HG03139 (cell line): ENCODE results near the gene TIMP1.

Experiments used
- ATAC-seq: cut with Tn5 transposase; IDR thresholded peaks from one replicate; pipeline ENCODE4 v1.9.1; 2021; ENCODE audit not compliant: unreplicated experiment

The TIMP1 gene

DNA sequence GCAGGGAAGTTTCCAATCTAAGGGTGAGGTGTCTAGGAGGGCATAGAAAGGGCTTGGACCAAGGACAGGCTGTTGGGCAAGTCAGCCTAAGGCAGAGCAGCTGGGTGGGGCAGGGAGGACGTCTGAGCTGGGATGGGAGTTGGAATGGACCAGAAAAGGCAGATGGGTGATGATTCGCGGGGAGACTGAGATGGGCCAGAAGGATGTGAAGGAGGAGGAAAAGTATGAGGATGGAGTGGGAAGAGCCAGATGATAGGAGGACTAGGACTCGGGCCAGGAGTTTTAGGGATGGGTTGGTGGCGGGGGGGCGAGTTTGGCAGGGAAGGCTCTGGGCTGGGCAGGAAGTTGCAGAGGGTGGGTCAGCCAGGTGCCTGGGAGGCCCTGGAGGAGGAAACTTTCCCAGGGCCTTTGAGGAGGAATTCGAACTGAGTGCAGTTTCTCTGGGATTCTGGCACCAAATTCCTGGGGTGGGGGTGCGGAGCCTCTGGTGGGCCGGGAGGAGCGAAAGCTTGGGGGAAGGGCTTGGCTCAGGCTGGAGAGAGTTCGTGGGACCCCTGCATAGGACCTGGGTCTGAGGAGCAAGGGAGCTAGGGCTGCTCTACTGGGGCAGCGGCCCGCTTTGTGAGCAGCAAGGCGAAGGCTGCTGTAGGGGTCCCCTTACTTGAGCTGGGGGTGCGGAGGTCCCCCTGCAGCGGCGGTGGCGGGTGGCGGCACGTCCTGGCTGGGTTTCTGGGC is 8.7 kb upstream of the TIMP1 start:
- ATAC-seq: no peak

DNA sequence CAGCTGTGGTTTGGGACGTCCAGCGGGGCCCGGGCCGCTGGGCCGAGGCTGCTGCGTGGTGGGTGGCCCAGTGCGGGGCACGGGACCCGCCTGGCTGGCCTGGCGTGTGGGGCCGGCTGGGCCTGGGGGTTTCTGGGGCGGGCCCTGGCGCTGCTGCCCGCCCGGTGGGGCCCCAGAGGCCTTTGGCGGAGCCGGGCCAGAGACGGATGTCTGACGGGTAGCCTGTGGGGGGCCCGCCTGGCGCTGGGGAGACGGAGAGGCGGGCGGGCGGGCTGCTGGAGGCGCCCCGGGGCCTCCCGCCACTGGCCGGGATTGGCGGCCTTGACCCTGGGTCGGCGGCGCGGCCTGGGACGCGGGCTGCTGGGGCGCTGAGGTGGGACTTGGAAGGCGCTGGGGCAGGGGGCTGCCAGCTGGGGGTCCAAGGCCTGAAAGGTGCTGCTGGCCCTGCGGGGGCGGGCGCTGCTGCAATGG is 8.1 kb upstream of the TIMP1 start:
- no peak for ATAC-seq

DNA sequence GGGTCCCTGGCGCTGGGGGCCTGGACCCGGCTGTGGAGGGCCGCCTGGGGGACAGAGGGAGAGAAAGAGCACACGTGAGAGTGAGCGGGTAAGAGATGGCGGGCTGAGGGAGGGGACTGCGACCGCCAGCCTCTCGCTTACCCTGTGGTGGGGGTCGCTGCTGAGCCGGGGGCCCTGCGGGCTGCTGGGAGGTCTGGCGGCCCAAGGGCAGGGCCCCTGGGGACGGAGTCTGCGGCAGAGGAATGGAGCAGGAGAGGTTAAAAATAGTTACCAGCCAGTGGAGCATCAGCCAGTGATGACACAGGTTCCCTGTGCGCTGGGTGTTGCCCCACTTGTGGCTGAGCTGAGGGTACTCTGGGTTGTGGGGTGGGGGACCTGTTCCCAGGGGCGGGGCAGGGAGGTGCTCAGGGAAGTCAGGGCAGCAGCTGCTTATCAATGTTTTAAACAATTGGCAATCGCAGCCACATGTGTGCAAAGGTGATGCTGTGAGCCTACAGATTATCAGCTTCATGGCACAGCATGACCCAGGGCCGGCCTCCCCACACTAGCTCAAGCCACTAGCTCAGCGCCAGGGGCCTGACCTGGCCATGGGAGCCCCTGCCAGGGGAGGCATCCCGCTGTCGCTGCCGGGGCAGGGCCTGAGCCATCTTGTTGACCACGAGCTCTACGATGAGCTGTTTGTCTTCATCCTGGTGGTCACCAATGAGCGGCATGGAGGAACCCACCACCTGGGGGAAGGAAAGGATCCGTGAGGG is 7.5 kb upstream of the TIMP1 start:
- ATAC-seq: no peak

DNA sequence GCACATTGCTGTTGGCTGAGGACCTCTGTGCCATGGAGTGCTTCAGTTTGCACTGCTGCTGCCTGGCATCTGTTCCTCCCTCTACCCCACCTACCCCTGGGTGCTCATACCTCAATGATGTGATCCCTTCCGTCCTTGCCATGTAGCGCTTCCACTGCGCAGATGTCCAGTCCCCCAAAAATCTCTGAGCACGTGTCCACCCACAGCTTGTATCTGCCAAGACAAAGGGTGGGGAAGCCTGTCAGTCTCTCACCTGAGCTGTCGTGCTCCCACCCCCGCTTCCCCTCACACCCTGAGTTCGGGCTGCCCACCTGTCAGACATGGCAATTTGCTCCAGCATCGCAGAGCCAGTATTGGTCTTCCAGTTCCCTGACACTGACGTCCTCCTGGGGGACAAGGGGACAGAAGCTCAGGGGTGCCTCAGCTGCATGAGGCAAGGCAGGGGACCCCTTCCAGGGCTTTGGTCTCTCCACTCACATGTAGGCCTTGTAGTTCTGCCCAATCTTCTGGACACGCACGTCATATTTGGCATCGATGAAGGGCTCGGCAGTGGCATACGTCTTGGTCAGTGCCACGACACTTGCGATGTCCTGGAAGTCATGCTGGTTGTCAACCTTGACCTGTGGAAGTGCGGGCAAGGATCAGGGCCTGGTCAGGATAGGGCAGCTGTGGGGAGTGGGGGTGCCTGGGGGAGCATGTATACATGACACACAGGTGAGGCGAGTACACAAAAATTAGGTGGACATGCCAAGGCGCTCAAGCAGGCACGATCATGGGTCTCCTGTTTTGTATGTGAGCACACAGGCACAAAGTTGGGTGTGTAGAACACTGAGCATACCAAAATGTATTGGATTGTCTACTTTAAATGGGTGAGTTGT is 6.0 kb upstream of the TIMP1 start:
- ATAC-seq: no peak

DNA sequence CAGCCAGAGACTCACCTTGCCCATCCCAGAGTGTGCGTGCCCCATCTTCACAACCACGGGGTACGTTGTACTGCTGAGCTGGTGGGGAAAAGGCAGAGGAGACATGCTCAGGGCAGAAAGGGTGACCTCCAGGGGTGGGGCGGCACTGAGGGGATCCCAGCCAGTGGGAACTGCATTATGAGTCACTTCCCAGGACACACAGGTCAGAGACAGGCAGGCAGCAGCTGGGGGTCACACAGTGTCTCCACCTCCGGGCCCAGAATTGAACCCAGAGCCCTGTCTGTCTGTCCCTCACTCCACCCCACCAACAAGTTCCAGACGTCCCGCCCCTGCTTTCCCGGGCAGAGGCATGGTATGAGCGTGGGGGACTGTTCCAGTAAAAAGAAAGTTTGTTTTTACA is 4.8 kb upstream of the TIMP1 start:
- no peak for ATAC-seq

DNA sequence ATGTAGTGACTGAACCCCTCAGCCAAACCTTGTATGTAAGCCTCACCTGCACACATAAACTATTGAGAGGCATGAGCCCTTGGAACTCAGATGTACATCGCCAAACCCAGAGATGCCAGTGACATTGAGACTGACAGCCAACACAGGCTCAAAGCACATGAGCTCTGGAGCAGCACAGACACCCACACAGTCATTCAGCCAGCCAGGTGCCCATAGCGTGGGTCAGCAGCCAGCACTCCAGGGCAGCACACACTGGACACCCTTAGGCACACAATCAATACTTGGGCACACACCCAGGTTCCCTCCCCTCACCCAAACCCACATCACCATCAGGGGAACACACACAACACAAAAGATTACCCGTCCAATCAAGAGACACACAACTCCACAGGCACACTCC is 4.3 kb upstream of the TIMP1 start:
- no peak for ATAC-seq

DNA sequence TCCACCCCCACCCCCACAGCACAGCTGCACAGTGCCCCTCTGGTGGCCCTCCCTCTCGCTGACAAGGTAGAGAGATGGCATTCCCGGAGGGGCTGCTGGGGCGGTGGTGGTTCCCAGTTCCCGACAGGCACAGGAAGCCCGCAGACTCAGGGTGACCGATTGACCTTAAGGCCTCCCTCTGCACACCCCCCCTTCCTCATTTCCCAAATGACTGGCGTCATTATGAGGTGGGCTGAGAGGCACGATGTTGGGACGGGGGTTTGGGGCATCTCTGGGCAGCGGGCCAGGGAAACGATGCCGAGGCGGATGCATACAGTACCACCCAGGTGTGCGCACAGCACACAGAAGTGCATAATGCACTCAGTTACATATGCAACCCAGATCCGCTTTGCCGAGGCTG is 3.5 kb upstream of the TIMP1 start:
- no peak for ATAC-seq

DNA sequence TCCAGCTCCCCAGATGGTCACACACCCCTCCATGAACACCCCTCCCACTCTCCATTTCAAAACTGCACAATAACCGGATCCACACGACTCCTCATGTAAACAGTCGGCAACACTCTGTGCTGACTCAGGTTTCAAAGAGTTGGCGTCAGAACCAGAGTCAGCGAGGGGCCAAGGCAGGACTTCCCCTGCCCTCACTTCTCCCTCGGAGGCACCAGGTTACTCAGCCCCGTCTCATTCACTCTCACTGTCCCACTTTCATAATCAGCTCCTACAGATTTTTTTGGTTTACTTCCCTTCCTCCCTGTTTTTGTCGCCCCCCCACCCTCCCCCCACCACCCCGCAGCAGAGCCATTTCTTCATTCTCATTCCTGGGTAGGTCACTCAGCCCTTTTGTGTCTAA is 2.7 kb upstream of the TIMP1 start:
- ATAC-seq: no peak

DNA sequence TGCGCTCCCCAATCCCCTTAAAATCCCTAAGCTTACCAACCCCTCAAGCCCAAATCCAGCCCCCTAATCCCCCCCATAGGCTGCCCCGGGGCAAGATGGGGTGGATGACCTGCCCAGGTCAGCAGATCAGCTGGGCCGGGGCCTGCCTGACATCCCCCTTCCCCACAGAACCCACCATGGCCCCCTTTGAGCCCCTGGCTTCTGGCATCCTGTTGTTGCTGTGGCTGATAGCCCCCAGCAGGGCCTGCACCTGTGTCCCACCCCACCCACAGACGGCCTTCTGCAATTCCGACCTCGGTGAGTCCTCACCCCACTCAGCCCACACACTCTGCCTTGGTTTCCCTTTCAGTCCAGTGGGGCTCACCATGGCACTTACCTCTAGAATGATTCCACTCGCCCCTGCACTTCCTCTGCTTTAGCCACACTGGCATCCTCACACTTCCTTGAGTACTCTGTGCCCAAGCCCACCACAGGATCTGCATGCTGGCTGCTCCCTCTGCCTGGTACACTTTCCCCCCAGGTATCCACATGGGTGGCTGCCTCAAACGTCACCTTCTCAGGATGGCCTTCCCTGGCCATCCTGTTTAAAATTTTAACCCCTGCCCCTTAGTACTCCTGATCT is 1.1 kb downstream of the TIMP1 start:
- ATAC-seq: no peak

DNA sequence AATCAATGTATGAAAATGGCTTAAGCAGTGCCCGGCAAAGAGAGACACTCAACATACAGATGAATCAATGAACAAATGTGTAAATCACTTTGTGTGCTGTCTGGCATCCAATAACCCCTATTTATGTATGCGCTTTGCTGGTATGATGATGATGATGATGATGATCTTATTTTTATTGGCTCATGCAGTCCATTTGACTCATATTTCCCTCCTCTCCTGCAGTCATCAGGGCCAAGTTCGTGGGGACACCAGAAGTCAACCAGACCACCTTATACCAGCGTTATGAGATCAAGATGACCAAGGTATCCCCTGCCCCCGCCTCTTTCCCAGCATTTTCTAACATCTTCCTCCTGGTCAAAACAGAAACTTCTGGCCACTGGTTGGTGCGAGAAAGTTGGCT is 2.5 kb downstream of the TIMP1 start:
- ATAC-seq: no peak

DNA sequence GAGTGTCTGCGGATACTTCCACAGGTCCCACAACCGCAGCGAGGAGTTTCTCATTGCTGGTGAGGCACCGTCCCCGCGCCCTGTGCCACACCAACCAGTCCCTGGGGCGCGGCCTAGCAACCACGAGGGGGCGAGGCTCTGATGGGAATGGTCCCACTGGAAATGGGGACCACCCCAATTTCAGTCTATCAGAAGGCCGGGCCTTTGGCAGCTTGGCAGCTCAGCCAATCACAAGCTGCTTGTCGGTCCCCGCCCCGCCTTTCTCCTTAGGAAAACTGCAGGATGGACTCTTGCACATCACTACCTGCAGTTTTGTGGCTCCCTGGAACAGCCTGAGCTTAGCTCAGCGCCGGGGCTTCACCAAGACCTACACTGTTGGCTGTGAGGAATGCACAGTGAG is 3.0 kb downstream of the TIMP1 start:
- ATAC-seq: no peak

DNA sequence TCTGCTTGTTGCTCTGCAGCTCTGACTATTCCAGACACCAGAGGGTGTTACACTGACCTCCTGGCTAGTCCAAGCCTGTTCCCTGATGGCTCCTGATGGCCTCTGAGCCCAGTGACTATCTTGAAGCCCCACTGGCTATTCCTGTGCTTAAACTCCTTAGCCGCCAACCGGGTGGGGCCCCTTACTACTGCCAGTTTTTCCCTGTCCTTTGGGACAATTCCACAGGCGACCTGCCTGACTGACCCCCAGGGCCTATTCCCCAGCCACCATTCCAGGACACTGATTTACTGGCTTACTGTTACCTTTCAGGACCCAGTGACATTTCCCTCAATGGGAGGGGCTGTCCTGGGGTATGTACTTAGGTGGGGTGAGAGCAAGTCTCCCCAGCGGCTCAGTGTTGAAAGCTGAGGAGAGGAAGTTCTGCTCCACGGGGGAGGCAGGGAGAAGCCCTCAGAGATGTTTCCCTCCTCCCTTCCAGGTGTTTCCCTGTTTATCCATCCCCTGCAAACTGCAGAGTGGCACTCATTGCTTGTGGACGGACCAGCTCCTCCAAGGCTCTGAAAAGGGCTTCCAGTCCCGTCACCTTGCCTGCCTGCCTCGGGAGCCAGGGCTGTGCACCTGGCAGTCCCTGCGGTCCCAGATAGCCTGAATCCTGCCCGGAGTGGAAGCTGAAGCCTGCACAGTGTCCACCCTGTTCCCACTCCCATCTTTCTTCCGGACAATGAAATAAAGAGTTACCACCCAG is 4.0 kb downstream of the TIMP1 start:
- ATAC-seq: no peak

DNA sequence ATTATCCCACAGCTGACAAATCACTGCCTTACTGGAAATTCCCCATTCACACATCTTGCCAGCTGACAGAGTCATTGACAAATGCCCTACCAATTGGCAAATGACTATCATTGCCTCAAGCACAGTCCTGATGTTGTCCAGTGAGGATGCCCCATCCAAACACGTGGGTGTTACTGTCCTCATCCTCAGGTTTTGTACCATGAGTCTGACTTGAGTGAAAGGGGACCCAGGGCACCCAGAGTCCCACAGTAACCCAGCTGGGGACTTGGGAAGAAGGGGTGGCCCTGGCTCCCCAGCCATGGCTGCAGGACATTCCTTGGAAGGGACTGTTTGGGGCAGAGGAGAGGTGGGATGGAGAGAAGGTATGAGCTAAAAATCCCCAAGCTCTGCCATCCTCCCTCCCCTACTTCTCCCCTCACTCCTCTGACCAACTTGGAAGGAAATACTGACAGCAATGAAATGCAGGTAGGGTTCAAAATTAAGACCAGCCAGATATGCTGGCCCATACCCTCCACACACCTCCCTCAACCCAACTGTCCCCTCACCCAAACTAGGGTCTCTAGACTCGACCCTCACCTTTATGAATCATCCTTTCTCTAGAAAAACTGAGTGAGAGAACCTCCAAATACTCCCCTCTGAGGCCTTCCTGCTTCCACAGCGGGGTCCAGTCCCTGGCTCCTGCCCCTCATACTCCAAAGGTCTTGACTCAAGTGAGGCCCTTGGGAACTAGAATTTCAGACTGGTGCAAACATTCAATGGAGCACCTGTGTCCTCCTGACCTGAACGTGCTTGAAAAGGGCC is 5.1 kb downstream of the TIMP1 start:
- ATAC-seq: no peak

DNA sequence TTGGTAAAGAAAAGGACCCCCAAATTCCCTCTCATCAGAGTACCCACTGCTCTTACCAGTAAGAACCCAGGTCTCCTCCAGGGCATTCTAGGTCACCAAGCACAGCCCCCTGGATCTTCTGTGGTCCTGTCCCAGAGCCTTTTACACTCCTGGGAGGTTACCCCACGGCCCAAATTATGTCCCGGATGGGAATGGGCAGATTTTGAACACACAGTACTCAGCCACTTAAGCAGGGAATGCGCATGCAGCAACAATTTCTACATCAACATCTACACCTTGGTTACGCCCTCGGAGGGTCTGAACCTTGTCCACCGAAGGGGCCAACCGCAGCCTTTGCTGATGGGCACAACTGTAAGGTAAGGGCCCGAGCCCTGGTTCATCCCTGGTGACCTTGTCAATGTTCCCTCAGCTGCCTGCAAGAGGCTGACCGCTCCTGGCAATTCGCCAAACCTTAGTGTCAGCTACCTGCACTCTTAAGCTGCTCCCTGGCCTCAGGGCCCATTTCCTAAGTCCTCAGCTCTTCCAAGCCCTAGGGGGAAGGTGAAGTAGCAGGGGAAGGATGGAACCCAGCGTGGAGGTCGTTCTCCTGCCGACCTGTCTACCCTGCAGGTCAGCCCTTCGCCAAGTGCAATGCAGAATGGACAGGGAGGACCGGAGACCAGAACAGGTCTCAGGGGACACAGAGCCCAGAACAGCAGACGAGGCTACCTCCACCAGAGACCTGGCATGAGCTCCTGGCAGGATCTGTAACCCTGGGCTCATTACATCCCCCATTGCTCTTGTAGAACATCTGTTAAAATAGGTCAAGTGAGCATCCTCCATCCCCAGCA is 5.9 kb downstream of the TIMP1 start:
- ATAC-seq: no peak

DNA sequence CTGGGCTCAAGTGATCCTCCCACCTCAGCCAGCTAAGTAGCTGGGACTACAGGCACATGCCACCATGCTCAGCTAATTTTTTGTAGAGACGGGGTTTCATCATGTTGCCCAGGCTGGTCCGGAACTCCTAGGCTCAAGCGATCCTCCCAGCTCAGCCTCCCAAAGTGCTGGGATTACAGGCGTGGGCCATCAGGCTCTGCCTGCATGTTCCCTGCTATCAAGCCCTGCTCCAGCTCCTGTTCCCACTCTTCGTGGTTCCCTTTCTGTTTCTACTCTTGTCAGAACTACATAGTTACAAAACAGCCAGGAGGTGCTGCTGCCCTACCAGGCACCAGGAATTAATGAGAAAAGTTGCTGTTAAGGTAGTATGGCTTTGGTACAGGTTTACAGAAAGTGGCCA is 8.7 kb downstream of the TIMP1 start:
- ATAC-seq: no peak

DNA sequence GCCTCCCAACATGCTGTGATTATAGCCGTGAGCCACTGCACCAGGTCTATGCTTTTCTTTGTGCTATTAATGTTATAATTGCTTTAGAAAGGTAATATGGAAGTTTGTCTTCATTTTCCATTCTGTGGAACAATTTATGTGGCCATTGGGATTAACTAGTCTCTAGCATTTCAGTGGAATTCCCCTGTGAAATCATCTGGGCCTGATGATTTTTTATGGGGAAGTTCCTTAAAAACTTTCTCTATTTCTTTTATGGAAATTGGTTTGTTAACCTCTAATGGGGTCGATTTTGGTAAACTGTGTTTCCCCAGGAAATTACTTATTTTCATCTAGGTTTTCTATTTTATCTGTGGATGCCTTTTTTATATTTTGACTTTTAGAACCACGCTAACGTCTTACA is 11.3 kb downstream of the TIMP1 start:
- ATAC-seq: no peak

DNA sequence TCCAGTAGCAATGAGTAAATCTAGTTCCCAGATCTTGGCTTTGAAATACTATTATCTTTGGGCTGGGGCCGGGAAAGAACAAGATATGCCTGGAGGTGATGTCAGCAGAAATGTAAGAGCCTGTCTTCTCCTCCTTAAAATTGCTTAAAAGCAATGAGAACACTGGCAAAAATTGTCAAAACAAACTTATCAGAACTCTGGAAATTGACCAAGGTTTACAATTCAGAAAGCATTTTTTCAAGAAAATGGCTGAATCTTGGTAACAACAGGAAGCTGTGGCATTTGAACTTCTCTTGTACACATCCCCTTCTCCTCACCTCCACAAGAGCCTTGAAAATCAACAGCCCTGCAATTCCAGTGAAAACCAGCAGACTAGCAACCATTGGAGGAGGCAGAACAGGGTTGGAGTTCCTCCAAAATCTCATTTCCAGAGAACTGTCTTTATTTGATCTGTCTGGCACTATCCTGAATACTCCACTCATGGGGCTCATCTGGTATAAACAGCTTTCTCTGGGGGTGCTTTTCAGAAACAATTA is 13.5 kb downstream of the TIMP1 start:
- no peak for ATAC-seq

DNA sequence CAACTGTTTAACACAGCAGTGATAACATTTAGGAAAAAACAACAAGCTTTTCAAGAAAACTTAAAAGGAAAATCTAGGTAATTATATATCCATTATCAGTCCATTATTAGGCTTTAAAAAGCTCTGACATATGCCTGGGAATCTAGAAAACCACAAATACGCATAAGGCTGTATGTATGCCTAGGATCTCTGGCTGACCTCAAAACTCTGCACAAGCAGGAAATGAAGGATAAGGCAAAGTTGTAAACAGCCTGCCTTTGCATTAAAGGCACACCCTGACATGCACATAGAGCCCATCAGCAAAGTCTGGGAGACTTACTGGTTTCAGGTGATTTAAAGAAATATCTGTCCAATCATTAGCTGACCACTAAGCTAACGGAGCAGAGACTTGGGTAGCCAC is 14.0 kb downstream of the TIMP1 start:
- no peak for ATAC-seq

DNA sequence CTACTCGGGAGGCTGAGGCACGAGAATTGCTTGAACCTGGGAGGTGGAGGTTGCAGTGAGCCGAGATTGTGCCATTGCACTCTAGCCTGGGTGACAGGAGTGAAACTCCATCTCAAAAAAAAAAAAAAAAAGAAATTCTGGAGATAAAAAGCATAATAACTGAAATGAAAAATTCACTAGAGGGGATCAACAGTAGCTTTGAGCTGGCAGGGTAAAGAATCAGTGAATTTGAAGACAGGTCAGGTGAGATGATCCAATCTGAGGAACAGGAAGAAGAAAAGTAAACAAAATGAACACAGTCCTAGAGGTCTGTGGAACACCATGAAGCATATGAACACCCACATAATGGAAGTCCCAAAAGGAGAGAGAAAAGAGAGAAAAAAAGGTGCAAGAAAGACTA is 15.0 kb downstream of the TIMP1 start:
- no peak for ATAC-seq
